ENCODE measurements around the gene ERG28.
A peak's percentile ranks its signal among the peaks of the same experiment; 100 is the strongest.

ERG28 gene

GRCh38 chr14:75660238-75660629 lies 442 bp downstream of the ERG28 start:
- no peak for DNase-seq (ENCODE audit: low read depth)

GRCh38 chr14:75658957-75659356 lies 1.7 kb downstream of the ERG28 start:
- DNase-seq (ENCODE audit: low read depth) = no peak

- no peak for DNase-seq (ENCODE audit: low read depth)
Measured at GRCh38 chr14:75657331-75657730, 3.3 kb downstream of the ERG28 start.

- DNase-seq (ENCODE audit: low read depth) = no peak
Measured at GRCh38 chr14:75655235-75655634, 5.4 kb downstream of the ERG28 start.

- peak; percentile 67 for DNase-seq (ENCODE audit: low read depth)
Measured at GRCh38 chr14:75654127-75654732, 6.4 kb downstream of the ERG28 start.

GRCh38 chr14:75653563-75653962 lies 7.1 kb downstream of the ERG28 start:
- DNase-seq (ENCODE audit: low read depth) = no peak

GRCh38 chr14:75650253-75651058 lies 10.2 kb downstream of the ERG28 start:
- no peak for DNase-seq (ENCODE audit: low read depth)

GRCh38 chr14:75649773-75650172 lies 10.9 kb downstream of the ERG28 start:
- DNase-seq (ENCODE audit: low read depth) = no peak

- no peak for DNase-seq (ENCODE audit: low read depth)
Measured at GRCh38 chr14:75649337-75649736, 11.3 kb downstream of the ERG28 start.

- no peak for DNase-seq (ENCODE audit: low read depth)
Measured at GRCh38 chr14:75648066-75648838, 12.4 kb downstream of the ERG28 start.

GRCh38 chr14:75647640-75648039 lies 13.0 kb downstream of the ERG28 start:
- no peak for DNase-seq (ENCODE audit: low read depth)

GRCh38 chr14:75646762-75647161 lies 13.9 kb downstream of the ERG28 start:
- no peak for DNase-seq (ENCODE audit: low read depth)

- no peak for DNase-seq (ENCODE audit: low read depth)
Measured at GRCh38 chr14:75645056-75645455, 15.6 kb downstream of the ERG28 start.

- DNase-seq (ENCODE audit: low read depth) = no peak
Measured at GRCh38 chr14:75643985-75644384, 16.7 kb downstream of the ERG28 start.

GRCh38 chr14:75640876-75641275 lies 19.8 kb downstream of the ERG28 start:
- no peak for DNase-seq (ENCODE audit: low read depth)

- DNase-seq (ENCODE audit: low read depth) = no peak
Measured at GRCh38 chr14:75636100-75636692, 24.5 kb downstream of the ERG28 start.

GRCh38 chr14:75634848-75635247 lies 25.8 kb downstream of the ERG28 start:
- DNase-seq (ENCODE audit: low read depth) = no peak

GRCh38 chr14:75631453-75631831 lies 29.2 kb downstream of the ERG28 start:
- no peak for DNase-seq (ENCODE audit: low read depth)

GRCh38 chr14:75630695-75631452 lies 29.8 kb downstream of the ERG28 start:
- no peak for DNase-seq (ENCODE audit: low read depth)

GRCh38 chr14:75628816-75629215 lies 31.9 kb downstream of the ERG28 start:
- no peak for DNase-seq (ENCODE audit: low read depth)

- DNase-seq (ENCODE audit: low read depth) = no peak
Measured at GRCh38 chr14:75627406-75627805, 33.3 kb downstream of the ERG28 start.

GRCh38 chr14:75626863-75627262 lies 33.8 kb downstream of the ERG28 start:
- DNase-seq (ENCODE audit: low read depth) = no peak
